GM03348 (cell line): ENCODE data around the gene AKIP1.

Experiments used
- DNase-seq: peaks from one replicate; pipeline ENCODE4 v3.0.0; 2012; ENCODE audit warnings: low spot score

AKIP1 gene

GRCh38 chr11:8961401-8961800, 50.4 kb downstream of the AKIP1 start:
- DNase-seq = no peak

- no peak for DNase-seq
Measured at GRCh38 chr11:8962841-8963240, 51.9 kb downstream of the AKIP1 start.

DNA sequence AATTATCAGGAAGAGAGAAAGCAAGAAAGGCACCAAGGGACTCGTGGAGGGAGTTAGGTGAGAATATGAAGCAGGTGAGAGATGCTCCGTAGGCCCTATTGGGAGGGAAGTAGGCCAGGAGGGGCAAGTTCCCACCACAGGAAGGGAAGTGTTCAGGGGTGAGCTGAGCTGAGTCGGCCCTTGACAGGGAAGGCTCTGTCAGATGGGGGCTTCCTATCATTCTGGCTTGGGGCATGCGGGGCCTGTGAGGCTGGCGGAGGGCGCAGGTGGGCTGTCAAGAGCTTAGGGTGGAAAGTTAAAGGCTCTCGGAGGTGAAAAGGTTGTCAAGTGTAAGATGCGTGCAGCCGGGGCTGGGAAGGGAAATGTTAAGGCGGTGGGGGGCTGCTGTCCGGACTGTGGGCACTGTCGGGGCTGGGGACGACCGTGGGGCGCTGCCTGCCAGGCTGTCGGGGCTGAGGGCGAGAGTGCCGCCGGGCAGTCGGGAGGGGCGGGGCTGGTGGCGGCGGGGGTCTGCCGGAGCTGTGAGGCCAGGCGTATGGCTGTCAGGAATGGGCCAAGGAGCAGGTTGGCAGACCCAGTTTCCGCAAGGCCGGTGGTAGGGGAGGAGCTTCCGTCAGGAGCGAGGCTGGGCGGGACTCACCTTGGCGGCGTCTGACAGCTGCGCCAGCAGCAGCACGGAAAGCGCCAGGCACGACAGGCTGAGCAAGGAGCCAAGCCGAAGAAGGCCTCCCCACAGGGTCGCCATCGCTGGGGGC, 52.8 kb downstream of the AKIP1 start:
- peak; percentile 79 for DNase-seq

DNA sequence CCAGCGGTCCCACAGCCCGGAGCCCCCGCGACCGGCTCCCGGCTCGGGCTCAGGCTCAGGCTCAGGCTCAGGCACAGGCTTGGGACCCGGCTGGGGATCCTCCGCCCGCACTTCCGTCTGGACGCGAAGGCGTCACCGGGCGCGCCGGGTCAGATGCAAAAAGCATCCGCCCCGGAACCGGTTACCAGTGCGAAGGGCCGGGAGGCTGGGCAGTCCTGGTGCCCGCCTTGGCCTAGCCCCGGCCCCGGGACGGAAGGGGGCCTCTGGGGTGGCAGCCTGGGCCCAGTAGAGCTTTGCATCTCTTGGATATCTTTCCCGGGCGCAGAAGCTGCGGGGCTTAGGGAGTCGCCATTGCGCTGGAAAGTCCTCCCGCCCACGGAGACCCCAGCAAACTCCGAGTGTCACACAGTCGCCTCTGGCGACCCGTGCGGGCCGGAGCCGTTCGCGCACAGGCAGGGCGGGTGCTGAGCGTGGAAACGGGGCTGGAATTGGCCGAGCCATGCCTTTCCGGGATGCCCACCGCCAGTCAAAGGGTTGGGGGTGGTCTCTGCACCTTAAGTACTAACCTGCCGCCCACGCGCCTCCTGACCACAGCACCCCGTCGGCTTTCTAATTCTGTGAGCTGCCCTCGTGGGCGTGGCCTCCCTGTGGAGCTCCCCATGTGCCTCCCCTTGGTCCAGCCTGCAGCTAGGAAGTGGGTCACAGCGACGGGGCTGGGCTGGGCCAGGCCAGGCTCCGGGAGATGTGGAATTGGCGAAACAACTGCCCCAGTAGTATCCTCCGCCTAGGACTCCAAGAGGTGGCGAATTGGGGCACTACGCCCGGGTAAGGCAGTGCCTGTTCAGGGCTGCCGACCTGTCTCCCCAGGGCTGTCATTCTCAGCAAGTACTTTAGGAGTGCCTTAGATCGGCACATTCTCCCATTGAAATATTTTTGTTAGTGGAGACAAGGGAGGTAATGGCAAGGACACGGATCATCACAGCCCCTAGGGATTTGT, 53.6 kb downstream of the AKIP1 start, which contains the start of gene TMEM9B:
Gene TMEM9B, minus strand, starts transcription at position 119 of the 997 bp plus-strand sequence. CDS start 129 bp downstream, outside the sequence.
- DNase-seq = peak; percentile 96

DNA sequence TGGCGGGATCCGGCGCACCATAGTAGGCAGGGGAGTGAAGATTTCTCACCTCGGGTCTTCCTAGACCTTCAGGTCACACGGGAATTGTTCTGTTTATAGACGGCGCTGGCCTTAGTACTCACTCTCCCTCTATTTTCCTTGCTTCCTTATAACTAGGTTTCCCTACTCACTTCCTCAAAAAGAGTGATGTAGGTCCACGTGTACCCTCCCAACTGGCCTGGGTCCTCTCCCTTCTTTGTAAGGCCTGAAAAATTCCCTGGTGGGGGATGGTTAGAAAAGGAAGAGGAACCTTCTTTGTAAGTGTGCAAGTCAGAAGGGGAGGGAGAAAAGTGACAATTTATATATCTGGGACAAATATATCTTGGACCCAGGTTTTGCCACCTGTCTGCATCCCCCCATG, 56.2 kb downstream of the AKIP1 start:
- no peak for DNase-seq
